NCI-H1048 (cell line): ENCODE results near the gene NUDT11.
"Not testable (repeated sequence)": the region's sequence is repeated elsewhere in the genome, so short reads cannot be mapped to it uniquely, and the experiment has no call there.

ENCODE experiments used
- DNase-seq: peaks from one replicate; lab custom pipeline; 2025; lab: John Stamatoyannopoulos, UW

Gene NUDT11

GRCh38 chrX:51496501-51497291 is at the start of gene NUDT11:
Gene NUDT11 (minus strand): TSS chrX:51496592. CDS start chrX:51496444, 148 bp downstream.
- DNase-seq, result no peak

GRCh38 chrX:51520393-51520792 is 24.0 kb upstream of the NUDT11 start:
- no peak for DNase-seq

GRCh38 chrX:51519131-51519530 is 22.7 kb upstream of the NUDT11 start:
- DNase-seq, result not testable (repeated sequence)

GRCh38 chrX:51507551-51507950 is 11.2 kb upstream of the NUDT11 start:
- no peak for DNase-seq

- not testable (repeated sequence) for DNase-seq
Measured at GRCh38 chrX:51495701-51496488, 497 bp downstream of the NUDT11 start.

- no peak for DNase-seq
Measured at GRCh38 chrX:51494409-51494808, 2.0 kb downstream of the NUDT11 start.

- DNase-seq, result no peak
Measured at GRCh38 chrX:51487960-51488267, 8.5 kb downstream of the NUDT11 start.

- no peak for DNase-seq
Measured at GRCh38 chrX:51484616-51485015, 11.8 kb downstream of the NUDT11 start.

GRCh38 chrX:51482411-51482810 is 14.0 kb downstream of the NUDT11 start:
- not testable (repeated sequence) for DNase-seq

GRCh38 chrX:51476930-51477329 is 19.5 kb downstream of the NUDT11 start:
- no peak for DNase-seq

GRCh38 chrX:51463322-51463721 is 33.1 kb downstream of the NUDT11 start:
- no peak for DNase-seq

GRCh38 chrX:51461053-51462044 is 35.0 kb downstream of the NUDT11 start:
- DNase-seq, result no peak

- DNase-seq, result no peak
Measured at GRCh38 chrX:51459125-51459524, 37.3 kb downstream of the NUDT11 start.

GRCh38 chrX:51456814-51457213 is 39.6 kb downstream of the NUDT11 start:
- DNase-seq, result no peak

GRCh38 chrX:51456246-51456645 is 40.1 kb downstream of the NUDT11 start:
- DNase-seq, result no peak

- DNase-seq, result no peak
Measured at GRCh38 chrX:51440365-51440764, 56.0 kb downstream of the NUDT11 start.
